Stimulated activated CD8-positive, alpha-beta memory T cell treated with anti-CD3 and anti-CD28 coated beads, Interleukin-15, amount 100 ng/mL, for 4 hours (primary cell): ENCODE results near the gene WDR62.
A peak's percentile ranks its signal among the peaks of the same experiment; 100 is the strongest.
"Not testable (repeated sequence)": the region's sequence is repeated elsewhere in the genome, so short reads cannot be mapped to it uniquely, and the experiment has no call there.

ENCODE experiments used
- DNase-seq, 2 donors: peaks; one replicate each; pipeline ENCODE4 v3.0.0-alpha.2; 2020; ENCODE audit warnings: low read depth in 2 of 2

WDR62 gene

DNA sequence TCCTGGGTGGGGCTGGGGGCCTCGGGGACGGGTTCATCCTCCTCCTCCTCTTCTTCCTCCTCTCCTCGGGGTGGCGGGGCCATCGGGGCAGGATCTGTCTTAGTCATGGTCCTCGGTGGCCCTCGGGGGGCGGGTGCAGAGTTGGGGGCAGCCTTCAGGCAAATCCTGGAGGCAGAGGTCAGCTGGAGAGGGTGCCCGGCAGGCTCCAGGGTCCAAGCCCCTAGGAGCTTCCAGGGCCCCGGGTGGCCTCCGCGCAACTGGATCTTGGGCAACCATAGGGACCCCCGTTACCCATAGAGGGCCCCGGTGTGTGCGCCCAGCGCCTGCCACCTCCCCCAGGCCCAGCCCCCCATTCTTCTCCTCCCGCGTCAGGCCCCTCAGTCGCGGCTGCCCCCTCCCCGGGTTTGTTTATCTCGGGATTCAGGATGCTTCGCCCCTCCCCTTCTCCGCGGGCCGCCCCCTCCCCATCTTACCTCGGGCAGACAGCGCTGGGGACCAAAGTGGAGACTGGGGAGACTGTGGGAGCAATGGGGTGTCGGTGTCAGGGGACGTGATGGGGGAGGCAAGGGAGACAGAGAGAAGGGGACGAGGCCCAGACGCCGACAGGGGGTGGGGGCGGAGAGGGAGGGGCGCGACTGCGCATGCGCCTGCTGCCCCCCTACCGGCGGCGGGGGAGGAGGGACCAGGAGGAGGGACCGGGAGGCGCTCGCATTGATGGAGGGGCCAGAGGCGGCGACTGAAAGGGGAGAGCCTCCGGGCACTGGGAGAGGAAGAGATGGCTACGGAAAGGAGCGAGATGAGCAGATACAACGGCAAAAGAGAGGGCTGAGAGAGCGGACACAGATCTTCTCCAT is 22.2 kb upstream of the WDR62 start, which contains the start of gene CLIP3:
Gene CLIP3 (minus strand): TSS at position 623 of the 854 bp plus-strand sequence. CDS start 516 bp downstream, at position 107.
- peak; percentile 33 to 46 for DNase-seq

DNA sequence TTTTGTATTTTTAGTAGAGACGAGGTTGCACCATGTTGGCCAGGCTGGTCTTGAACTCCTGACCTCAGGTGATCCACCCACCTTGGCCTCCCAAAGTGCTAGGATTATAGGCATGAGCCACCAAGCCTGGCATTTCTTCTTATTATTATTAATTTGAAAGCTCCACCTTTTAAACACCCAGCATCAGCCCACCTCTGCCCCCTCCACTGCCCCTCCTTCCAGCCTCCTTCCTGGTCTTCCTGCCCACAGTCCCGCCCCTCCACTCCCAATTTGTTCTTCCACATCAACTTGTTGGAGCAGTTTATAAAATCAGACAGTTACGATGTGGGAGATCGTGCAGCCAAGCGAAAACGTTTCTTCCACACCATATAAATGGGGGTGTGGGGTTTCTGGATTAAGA is 14.2 kb upstream of the WDR62 start:
- no peak for DNase-seq

DNA sequence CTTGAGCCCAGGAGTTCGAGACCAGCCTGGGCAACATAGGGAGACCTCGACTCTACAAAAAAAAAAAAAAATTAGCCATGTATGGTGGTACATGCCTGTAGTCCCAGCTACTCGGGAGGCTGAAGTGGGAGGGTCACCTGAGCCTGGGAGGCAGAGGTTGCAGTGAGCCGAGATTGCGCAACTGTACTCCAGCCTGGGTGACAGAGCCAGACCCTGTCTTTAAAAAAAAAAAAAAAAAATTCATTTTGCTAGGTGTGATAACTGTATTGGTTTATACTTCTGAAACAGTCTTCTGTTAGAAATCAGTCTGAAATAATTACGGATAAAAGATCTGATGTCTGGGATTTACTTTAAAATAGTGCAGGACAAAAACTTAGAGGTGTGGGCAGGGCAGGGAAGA is 13.6 kb upstream of the WDR62 start:
- DNase-seq, result not testable (repeated sequence)

DNA sequence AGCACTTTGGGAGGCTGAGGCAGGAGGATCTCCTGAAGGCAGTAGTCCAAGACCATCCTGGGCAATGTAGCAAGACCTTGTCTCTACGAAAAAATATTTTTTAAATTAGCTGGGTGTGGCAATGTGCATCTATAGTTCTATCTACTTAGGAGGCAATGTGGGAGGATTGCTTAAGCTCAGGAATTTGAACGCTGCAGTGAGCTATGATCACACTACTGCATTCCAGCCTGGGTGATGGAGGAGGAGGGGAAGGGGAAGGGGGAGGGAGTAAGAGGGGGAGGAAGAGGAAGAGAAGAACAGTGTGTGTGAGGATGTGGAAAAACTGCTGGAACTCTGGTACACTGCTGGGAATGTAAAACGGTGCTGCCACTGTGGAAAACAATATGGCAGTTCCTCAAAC is 12.9 kb upstream of the WDR62 start:
- DNase-seq, result no peak

DNA sequence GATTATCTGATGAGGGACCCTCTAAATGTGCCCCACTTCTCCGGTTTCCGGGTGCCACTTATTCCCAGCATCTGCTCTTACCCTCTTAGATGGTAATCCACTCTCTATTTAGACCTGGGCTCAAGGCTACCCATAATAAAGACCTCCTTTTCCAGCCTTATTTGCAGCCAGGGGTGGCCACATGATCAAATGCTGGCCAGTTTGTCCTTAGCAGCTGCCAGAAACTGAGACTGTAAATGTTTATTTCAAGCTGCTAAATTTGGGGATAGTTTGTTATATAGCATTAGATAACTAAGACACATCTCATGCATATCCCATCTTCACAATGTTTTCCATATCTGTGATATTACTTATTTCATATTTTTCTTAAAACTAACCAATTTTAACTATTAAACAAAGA is 10.7 kb upstream of the WDR62 start:
- no peak for DNase-seq

DNA sequence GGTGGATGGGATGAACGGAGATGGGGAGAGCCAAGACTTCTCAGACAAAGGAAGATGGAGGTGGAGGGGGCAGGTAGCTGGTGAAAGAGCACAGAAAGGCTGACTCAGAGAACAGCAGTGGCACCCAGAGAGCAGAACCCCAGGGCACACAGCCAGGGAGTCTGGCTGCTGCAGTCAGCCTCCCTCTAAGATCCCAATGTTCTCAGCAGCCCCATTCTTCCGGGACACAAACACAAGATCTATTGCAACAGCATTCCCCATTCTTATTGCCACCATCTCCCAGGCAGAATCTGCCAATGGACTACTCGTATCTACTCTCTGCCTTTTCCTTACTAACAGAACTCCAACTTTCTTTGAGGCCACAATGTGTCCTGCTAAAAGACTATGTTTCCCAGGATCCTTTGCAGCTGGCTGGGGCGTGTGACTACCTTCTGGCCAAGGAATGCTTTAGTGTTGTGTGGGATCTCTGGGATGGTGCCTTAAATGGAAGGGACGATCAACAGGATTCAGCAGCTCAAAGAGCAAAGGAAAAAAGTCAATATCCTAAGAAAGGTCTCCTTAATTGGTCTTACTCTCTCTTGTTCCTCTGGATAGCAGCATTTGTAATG is 8.2 kb upstream of the WDR62 start:
- DNase-seq, result no peak

DNA sequence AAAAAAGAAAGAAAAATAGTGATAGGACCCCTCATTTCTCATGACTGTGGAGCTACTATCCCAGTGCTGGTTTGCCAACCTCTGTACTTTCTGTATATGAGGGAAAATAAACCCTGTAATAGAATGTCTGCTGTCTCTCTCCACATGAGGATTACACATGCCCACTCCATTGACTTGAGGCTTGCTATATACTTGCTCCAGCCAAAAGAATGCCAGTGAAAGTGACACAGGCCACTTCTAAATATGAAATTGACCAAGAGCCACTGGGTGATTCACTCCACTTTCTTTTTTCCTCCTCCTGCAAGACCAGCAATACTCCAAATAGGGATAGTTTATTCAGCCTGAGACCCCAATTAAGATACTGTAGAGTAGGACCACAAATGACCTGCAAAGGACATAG is 6.9 kb upstream of the WDR62 start:
- DNase-seq, result no peak

DNA sequence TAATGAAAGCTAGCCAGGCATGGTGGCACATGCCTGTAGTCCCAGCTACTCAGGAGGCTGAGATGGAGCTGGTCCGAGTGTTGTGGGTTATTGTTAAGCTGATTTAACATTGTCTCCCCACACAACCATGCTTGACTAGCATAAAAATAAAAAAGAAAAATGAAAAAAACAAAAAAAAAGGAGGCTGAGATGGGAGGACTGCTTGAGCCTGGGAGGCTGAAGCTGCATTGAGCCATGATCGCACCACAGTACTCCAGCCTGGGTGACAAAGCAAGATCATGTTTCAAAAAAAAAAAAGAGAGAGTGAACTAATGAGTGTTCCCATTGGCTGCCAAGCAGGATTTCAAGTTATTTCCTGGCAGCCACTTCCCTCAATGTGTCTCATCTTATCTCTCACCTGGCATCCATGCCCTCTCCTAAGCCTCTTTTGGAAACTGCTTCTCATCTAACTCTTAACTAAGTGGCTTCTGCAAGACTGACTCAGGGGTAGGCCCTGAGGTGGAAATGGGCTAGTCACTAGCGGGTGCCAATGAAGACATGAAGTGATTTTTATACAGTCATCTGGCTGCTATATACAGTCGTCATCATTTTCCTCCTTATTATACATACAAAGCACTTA is 5.5 kb upstream of the WDR62 start:
- no peak for DNase-seq

DNA sequence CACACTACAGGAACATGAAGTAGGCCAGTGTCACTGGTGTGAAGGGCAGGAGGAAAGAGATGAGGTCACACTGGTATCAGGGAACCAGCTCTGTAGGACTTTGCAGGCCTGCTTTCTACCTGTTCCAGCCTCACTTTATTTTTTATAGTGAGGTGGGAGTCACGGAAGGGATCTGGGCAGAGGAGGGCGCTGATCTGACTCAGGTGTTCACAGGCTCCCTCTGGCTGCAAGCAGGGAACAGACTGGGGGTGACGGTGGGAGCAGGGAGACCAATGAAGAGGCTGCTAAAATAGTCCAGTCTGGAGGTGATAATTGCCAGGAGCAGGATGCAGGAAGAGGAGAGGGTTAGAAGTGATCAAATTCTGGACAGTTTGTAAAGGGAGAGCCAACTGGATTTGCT is 3.5 kb upstream of the WDR62 start:
- DNase-seq, result no peak

DNA sequence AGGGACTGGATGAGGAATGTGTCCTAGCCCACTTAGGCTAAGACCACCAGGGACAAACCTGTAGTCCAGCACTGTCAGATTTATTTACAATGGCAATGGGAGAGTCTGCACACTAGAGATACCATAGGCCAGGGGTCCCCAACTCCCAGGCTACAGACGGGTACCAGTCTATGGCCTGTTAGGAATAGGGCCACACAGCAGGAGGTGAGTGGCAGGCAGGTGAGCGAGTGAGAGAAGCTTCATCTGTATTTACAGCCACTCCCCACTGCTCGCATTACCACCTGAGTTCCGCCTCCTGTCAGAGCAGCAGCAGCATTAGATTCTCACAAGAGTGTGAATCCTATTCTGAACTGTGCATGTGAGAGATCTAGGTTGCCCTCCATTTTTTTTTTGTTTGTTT is 3.1 kb upstream of the WDR62 start:
- no peak for DNase-seq

DNA sequence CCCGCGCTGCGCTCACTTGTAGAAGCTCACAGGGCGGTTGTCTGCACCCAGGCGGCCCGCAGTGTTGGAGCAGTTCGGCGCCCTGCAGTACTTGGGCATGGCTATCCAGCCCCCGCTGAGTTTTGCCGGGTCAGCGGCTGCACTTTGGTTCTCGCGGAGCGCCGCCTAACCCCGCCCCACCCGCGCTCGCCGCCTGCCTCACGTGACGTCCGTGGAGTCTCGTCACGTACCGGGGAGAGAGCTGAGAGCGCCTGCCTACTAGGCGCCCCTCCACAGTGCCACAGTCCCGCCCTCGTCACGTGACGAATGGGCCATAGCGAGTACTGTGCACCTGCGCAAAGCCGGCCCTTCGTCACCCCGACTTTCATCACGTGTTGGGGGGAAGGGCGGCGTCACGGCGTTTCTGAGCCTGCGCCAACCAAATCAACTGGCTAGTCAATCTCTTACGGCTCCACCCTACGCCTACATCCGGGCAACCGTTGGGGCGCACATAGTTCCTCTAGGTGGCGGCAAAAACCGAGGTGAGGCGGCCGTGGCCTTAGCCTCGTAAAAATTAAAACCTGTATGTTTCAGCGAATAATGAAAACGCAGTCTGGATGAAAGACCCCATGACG is 471 bp upstream of the WDR62 start, which contains the start of gene THAP8:
Gene THAP8 (minus strand): TSS at position 167 of the 614 bp plus-strand sequence. CDS start 68 bp downstream, at position 99.
- DNase-seq, result peak; percentile 100

DNA sequence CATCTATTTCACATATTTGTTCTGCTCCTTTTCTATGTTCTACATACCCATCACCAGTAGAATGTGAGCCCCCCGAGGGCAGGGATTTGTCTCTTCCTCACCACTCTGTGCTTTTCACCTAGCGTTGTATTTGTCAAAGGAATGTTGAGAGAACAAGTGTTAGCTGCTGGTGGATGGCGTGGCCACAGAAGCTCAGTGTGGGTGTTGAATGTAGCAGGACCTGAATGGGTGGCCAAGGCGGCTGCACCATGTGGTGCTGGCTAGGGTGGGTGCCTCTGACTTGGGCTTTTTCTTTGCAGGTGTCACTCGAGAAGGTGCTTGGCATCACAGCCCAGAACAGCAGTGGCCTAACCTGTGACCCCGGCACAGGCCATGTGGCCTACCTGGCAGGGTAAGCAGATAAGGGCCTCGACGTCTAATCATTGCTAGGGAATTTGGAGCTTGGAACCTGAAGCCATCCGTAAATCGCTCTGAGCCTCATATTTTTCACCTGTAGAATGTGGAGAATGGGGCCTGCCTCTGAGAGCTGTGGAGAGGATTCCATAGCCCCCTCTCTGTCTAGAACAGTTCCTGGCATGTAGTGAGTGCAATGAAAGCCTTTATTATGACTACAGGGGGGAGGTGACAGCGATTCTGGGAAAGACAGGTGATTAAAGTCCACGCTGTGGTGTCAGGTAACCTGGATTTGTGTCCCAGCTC is 3.9 kb downstream of the WDR62 start:
- no peak for DNase-seq

DNA sequence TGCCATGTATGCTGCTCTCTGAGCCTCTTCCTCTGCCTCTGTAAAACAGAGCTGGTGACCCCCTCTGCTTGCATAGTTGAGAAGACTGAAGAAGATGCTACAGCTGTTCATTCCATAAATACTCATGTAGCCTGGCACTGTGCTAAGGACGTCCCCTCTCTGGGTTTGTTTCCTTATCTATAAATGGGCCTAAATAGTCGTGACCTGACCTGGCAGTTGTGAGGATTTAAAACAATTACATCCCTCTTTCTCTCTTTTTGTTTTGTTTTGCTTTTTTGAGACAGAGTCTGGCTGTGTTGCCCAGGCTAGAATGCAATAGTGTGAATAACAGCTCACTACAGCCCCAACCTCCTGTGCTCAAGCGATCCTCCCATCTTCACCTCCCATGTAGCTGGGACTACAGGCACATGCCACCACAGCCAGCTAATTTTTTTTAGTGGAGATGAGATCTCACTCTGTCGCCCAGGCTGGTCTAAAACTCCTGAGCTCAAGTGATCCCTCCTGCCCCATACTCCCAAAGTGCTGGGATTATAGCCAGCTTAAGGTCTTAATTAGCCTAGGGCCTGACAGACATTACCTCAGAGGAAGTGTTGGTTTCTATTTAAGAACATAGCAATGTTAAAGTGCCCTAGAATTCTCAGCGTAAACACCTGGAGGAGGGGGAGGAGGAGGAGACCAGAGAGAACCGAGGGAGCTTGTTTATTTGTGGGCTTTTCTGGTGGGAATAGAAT is 4.6 kb downstream of the WDR62 start:
- DNase-seq, result no peak

DNA sequence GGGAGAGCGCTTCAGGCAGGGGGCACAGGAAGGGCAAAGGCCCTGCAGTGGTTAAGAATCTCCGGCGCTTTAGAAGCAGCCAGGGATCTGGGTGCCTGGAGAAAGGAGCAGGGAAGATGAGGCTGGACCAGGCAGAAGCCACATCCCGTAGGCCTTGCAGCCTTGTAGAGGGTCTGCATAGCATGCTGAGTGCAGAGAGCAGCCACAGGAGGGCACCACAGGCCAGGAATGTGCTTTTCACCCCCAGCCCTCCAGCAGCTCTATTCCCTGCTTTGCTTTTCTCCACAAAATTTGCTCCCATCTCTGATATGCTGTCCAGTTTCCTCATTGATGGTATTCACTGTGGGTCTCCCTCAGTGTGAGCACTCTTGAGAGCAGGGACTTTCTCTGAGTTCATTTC is 5.7 kb downstream of the WDR62 start:
- DNase-seq, result no peak

DNA sequence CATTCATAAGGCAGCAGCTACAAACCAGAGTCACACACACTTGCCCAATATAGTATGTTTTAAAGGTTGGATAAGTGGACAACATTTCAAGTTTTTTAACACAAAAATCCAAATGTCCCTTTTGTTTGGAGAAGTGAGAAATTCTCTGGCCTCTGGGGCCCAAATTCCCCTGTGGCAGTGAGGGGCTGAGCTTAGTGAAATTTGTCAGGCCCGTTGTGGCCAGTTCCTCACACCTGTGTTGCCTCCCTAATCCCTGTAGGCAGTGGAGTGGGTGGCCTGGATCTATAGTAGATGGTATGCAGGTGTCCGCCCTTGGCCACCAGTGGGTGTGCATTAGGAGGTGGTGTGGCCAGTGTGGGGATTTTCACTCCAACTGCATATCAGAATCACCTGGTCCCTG is 6.7 kb downstream of the WDR62 start:
- DNase-seq, result no peak

DNA sequence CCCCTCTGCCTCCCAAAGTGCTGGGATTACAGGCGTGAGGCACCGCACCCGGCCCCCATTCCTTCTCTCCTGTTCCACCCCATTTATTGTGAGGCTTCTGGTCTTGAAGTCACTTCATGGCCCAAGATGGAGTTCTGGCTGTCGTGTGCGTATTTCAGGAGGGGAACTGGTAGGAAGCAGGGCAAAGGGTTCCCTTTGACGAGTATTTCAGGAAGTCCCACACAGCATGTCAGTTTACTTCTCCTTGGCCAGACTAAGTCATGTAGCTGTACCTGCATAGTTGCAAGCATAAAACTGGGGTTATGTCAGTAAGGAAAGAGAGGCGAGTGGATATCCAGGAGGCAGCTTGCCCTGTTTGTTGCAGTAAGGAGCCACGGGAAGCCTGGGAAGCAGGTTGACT is 10.1 kb downstream of the WDR62 start:
- DNase-seq, result no peak

DNA sequence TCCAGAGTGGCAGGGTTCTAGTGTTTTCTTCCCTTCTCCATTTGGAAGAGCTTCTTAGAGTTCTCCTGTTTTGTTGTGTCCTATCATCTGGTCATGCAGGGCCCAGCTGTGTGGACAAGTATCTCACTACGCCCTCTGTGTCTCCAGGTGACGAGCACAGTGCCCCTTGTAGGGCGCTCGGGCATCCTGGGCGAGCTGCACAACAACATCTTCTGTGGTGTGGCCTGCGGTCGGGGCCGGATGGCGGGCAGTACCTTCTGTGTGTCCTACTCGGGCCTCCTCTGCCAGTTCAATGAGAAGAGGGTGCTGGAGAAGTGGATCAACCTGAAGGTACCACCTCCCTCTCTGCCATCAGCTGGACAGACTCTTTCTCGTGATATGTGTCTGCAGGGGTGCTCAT is 13.0 kb downstream of the WDR62 start:
- DNase-seq, result no peak

DNA sequence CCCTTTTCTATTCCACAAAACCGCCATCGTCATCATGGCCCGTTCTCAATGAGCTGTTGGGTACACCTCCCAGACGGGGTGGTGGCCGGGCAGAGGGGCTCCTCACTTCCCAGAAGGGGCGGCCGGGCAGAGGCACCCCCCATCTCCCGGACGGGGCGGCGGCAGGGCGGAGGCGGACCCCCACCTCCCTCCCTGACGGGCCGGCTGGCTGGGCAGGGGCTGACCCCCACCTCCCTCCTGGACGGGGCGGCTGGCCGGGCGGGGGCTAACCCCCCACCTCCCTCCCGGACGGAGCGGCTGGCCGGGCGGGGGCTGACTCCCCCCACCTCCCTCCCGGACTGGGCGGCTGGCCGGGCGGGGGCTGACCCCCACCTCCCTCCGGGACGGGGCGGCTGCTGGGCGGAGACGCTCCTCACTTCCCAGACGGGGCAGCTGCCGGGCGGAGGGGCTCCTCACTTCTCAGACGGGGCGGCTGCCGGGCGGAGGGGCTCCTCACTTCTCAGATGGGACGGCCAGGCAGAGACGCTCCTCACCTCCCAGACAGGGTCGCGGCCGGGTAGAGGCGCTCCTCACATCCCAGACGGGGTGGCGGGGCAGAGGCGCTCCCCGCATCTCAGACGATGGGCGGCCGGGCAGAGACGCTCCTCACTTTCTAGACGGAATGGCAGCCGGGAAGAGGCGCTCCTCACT is 14.3 kb downstream of the WDR62 start:
- DNase-seq, result not testable (repeated sequence)

DNA sequence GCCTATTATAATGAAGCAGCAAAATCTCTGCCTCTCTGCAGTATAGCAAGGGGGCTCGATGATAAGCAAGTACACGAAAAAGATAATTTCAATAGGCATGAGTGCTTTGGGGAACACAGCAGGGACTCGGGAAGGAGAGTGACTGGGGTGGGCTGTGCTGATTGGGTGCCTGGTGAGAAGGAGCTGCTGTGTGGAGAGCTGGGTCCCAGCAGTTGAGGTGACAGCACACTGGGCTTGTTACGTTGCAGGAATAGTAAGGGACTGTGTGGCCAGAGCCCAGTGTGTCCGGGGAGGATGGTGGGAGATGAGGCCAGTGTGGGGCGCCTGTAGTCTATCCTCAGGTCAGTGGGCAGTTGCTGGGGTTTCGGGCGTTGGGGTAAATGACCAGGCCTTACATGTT is 17.4 kb downstream of the WDR62 start:
- no peak for DNase-seq

DNA sequence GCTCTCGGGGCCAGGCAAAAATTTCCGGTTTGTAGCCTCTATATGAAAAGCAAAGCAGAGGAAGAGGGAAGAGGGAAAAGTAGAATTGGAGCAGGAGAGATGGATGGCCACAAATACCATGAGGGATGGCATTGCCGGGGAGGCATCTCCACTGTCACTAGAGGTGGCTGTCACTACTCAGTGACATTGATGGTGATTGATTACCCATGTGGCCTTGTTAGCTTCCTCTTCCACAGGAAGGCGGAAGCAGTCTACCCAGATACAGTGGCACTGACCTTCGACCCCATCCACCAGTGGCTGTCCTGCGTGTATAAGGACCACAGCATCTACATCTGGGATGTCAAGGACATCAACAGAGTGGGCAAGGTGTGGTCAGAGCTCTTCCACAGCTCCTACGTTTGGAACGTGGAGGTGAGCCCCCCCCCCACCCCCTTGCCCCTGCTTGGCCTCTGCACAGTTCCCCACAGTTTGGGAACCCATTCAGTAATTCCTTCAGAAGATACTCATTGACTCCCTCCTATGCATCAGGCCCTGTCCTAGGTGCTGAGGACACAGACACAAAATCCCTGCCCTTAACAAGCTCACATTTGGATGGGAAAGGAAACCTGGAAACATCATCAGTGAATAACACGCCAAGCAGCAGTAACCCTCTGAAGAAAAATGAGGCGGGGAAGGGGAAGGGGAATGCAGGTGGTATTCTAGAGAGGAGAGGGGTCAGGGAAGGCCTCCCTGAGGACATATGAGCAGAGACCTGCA is 18.6 kb downstream of the WDR62 start:
- no peak for DNase-seq
